ENCODE data around the gene APBB3.

APBB3 gene

GRCh38 chr5:140557965-140558364 lies 6.4 kb downstream of the APBB3 start:
- ATAC-seq = no peak

GRCh38 chr5:140557136-140557805 lies 7.1 kb downstream of the APBB3 start, which contains the start of gene SRA1:
Gene SRA1 (minus strand): TSS chr5:140557473. CDS start chr5:140557452, 21 bp downstream.
- ATAC-seq = peak; percentile 97
- TF ChIP-seq ZNF70 (CRISPR knock-in tag; IDR thresholded peaks at IDR 0.05) (no peak), ZC3H10 (CRISPR knock-in tag; IDR thresholded peaks at IDR 0.05) (0 out of 2 replicates have a peak, but pooled peaks have one; percentile 4), ZNF565 (CRISPR knock-in tag; conservative IDR thresholded peaks at IDR 0.05; ENCODE audit: low read depth) (no peak), ZFP3 (CRISPR knock-in tag; IDR thresholded peaks at IDR 0.05) (peak; percentile 45; the same call in 1 of the 2 replicates), CREB5 (CRISPR knock-in tag; IDR thresholded peaks at IDR 0.05; ENCODE audit: low read depth) (no peak), ISL1 (CRISPR knock-in tag; IDR thresholded peaks at IDR 0.05) (no peak), CSDC2 (CRISPR knock-in tag; IDR thresholded peaks at IDR 0.05) (peak; percentile 76), POU6F1 (CRISPR knock-in tag; IDR thresholded peaks at IDR 0.05; ENCODE audit: borderline replicate concordance, low read depth) (0 out of 2 replicates have a peak, but pooled peaks have one; percentile 9), SNAI2 (CRISPR knock-in tag; IDR thresholded peaks at IDR 0.05) (0 out of 2 replicates have a peak, but pooled peaks have one; percentile 20)

More at GRCh38 chr5:140557965-140558364, 6.4 kb downstream of the APBB3 start:
- TF ChIP-seq TSHZ2 (CRISPR knock-in tag; IDR thresholded peaks at IDR 0.05) (no peak), TCF4 (CRISPR knock-in tag; IDR thresholded peaks at IDR 0.05; ENCODE audit: borderline replicate concordance) (no peak), BACH2 (CRISPR knock-in tag; IDR thresholded peaks at IDR 0.05; ENCODE audit: borderline replicate concordance) (no peak), RARB (CRISPR knock-in tag; IDR thresholded peaks at IDR 0.05) (no peak), PPARA (CRISPR knock-in tag; IDR thresholded peaks at IDR 0.05; ENCODE audit: borderline replicate concordance) (no peak), ZNF565 (CRISPR knock-in tag; conservative IDR thresholded peaks at IDR 0.05; ENCODE audit: low read depth) (no peak), TOX (CRISPR knock-in tag; IDR thresholded peaks at IDR 0.05; ENCODE audit: borderline replicate concordance) (no peak), ZNF8 (CRISPR knock-in tag; IDR thresholded peaks at IDR 0.05) (no peak), ZFP3 (CRISPR knock-in tag; IDR thresholded peaks at IDR 0.05) (no peak), SNAI2 (CRISPR knock-in tag; IDR thresholded peaks at IDR 0.05) (no peak), GLIS3 (CRISPR knock-in tag; IDR thresholded peaks at IDR 0.05) (no peak)

- peak; percentile 24 for ATAC-seq
- TF ChIP-seq BACH2 (CRISPR knock-in tag; IDR thresholded peaks at IDR 0.05; ENCODE audit: borderline replicate concordance) = no peak
- TF ChIP-seq ZFP30 (CRISPR knock-in tag; IDR thresholded peaks at IDR 0.05) = no peak
- TF ChIP-seq TSHZ2 (CRISPR knock-in tag; IDR thresholded peaks at IDR 0.05) = no peak
- TF ChIP-seq ISL1 (CRISPR knock-in tag; IDR thresholded peaks at IDR 0.05) = no peak
- TF ChIP-seq GLIS3 (CRISPR knock-in tag; IDR thresholded peaks at IDR 0.05) = no peak
- no peak for TF ChIP-seq ZFP3 (CRISPR knock-in tag; IDR thresholded peaks at IDR 0.05)
- no peak for TF ChIP-seq TOX (CRISPR knock-in tag; IDR thresholded peaks at IDR 0.05; ENCODE audit: borderline replicate concordance)
- no peak for TF ChIP-seq ARNTL (CRISPR knock-in tag; IDR thresholded peaks at IDR 0.05; ENCODE audit: borderline replicate concordance, low read depth)
- TF ChIP-seq ZNF70 (CRISPR knock-in tag; IDR thresholded peaks at IDR 0.05) = no peak
- TF ChIP-seq CSDC2 (CRISPR knock-in tag; IDR thresholded peaks at IDR 0.05) = no peak
- TF ChIP-seq OSR1 (CRISPR knock-in tag; IDR thresholded peaks at IDR 0.05) = no peak
- TF ChIP-seq PATZ1 (CRISPR knock-in tag; IDR thresholded peaks at IDR 0.05; ENCODE audit: borderline replicate concordance) = no peak
- TF ChIP-seq SNAI2 (CRISPR knock-in tag; IDR thresholded peaks at IDR 0.05) = no peak
- TF ChIP-seq CSRNP3 (CRISPR knock-in tag; IDR thresholded peaks at IDR 0.05) = no peak
- TF ChIP-seq TCF4 (CRISPR knock-in tag; IDR thresholded peaks at IDR 0.05; ENCODE audit: borderline replicate concordance) = no peak
- no peak for TF ChIP-seq ZNF565 (CRISPR knock-in tag; conservative IDR thresholded peaks at IDR 0.05; ENCODE audit: low read depth)
Measured at GRCh38 chr5:140556438-140556837, 8.0 kb downstream of the APBB3 start.

Data from SK-N-SH treated with all-trans-retinoic acid at 6 μM for 48 hours (cell line).